Measurements from ENCODE around the gene WDR64. TPM values are rescaled to one million over a fixed set of nuclear protein-coding genes. Genes with fewer than 3 reads are reported as not detected.
A peak's percentile ranks its signal among the peaks of the same experiment; 100 is the strongest.

The WDR64 gene
- total RNA-seq, 1 donor from 2014 or later = not detected

DNA sequence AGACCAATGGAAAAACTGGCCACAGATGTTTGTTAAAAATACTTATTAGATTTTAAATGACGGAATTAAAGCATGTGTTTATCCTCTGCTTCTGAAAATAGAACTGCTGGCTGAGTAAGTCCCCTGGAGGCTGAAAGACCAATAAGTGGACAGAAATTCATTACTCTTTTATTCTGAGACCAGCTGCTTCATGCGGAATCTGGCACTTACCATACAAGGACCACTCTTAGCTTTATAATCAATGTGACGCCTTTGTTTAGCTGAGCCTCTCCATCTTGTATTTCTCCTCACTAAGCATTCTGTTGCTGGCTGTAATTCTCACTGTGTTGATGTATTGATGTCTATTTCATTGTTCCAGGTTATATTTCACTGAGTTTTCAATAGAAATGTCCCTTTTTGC lies 189.6 kb downstream of the WDR64 start:
- TF ChIP-seq, protein P1, sequence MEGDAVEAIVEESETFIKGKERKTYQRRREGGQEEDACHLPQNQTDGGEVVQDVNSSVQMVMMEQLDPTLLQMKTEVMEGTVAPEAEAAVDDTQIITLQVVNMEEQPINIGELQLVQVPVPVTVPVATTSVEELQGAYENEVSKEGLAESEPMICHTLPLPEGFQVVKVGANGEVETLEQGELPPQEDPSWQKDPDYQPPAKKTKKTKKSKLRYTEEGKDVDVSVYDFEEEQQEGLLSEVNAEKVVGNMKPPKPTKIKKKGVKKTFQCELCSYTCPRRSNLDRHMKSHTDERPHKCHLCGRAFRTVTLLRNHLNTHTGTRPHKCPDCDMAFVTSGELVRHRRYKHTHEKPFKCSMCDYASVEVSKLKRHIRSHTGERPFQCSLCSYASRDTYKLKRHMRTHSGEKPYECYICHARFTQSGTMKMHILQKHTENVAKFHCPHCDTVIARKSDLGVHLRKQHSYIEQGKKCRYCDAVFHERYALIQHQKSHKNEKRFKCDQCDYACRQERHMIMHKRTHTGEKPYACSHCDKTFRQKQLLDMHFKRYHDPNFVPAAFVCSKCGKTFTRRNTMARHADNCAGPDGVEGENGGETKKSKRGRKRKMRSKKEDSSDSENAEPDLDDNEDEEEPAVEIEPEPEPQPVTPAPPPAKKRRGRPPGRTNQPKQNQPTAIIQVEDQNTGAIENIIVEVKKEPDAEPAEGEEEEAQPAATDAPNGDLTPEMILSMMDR (IDR thresholded peaks at IDR 0.05; ENCODE audit: insufficient read depth, low read length, poor library complexity, severe bottlenecking) = no peak
- Histone ChIP-seq H3K4me3 (ENCODE audit: low read depth, low read length) (no peak overlapping the region), H3K27me3 (ENCODE audit: control insufficient read depth, insufficient read depth, low read length) (no peaks in the 10 kb centered on the region), H3K36me3 (ENCODE audit: control insufficient read depth, insufficient read depth, low read length) (no peaks in the 10 kb centered on the region)
- DNase-seq (ENCODE audit: low read depth) = no peak

- no peaks in the 10 kb centered on the region for H3K36me3 ChIP-seq (ENCODE audit: control insufficient read depth, insufficient read depth, low read length)
- no peaks in the 10 kb centered on the region for H3K27me3 ChIP-seq (ENCODE audit: control insufficient read depth, insufficient read depth, low read length)
- DNase-seq (ENCODE audit: low read depth) = no peak
- TF ChIP-seq, protein P1 (IDR thresholded peaks at IDR 0.05; ENCODE audit: insufficient read depth, low read length, poor library complexity, severe bottlenecking) = no peak
- no peak overlapping the region for H3K4me3 ChIP-seq (ENCODE audit: low read depth, low read length)
These were observed 190.5 kb downstream of the WDR64 start for GRCh38 chr1:241842565-241842964.

GRCh38 chr1:241844593-241844992 lies 192.5 kb downstream of the WDR64 start:
- DNase-seq (ENCODE audit: low read depth) = no peak
- Histone ChIP-seq H3K4me3 (ENCODE audit: low read depth, low read length) (no peak overlapping the region), H3K27me3 (ENCODE audit: control insufficient read depth, insufficient read depth, low read length) (no peaks in the 10 kb centered on the region), H3K36me3 (ENCODE audit: control insufficient read depth, insufficient read depth, low read length) (no peaks in the 10 kb centered on the region)
- TF ChIP-seq, protein P1 (IDR thresholded peaks at IDR 0.05; ENCODE audit: insufficient read depth, low read length, poor library complexity, severe bottlenecking) = no peak

DNA sequence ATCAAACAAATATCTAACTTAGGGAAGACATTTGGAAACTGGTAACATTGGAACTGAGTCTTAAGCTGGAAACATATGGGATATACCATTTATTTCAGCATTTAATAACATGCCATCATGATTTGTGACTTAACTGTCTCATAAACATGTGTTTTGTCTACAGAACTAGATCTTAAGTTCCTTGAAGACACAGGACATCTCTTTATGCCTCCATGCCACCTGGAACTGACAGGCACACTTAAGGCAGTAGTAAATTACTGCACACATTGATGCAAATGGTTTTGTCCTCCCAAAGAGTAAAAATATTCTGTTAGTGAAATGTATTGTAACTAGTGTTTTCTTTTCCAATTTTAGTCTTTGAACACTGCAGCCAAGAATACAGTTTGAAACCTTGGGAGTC lies 194.3 kb downstream of the WDR64 start:
- no peaks in the 10 kb centered on the region for H3K27me3 ChIP-seq (ENCODE audit: control insufficient read depth, insufficient read depth, low read length)
- TF ChIP-seq, protein P1 (IDR thresholded peaks at IDR 0.05; ENCODE audit: insufficient read depth, low read length, poor library complexity, severe bottlenecking) = no peak

DNA sequence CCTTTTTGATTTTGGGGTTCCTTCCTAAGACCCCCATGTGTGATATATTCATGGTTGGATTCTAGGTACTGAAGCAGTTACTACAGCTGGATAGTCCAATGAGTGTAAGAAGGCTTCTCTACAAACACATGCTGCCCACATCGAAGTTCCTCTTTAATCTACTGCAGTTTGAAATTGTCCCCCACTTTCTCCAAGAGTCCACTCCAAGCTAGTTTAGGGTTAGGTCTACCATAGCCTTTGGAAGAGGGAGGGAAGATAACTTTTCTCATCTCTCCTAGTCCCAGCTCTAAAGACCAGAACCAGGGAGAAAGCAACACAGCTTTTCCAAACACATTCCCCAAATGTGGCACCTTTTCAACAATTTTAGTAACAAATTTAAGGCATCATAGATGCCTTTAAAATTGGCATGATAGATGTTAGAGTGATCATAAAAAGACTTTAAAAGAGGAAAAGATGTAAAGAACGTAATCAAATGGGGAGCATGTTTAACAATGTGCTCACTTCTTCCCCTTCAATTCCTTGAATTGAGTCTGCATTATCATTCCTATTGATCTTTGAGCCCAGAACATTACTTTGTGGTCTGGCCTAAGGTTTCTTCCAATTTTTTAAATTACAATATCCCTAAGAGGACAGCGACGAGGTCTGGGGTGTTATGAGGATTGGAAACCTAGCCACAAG lies 194.9 kb downstream of the WDR64 start:
- TF ChIP-seq, protein P1 (IDR thresholded peaks at IDR 0.05; ENCODE audit: insufficient read depth, low read length, poor library complexity, severe bottlenecking) = no peak
- DNase-seq (ENCODE audit: low read depth) = no peak
- Histone ChIP-seq H3K4me3 (ENCODE audit: low read depth, low read length) (peak overlapping the region; percentile 86), H3K27me3 (ENCODE audit: control insufficient read depth, insufficient read depth, low read length) (no peaks in the 10 kb centered on the region), H3K36me3 (ENCODE audit: control insufficient read depth, insufficient read depth, low read length) (no peaks in the 10 kb centered on the region)

More for the DNA sequence above, 194.3 kb downstream of the WDR64 start:
- Histone ChIP-seq H3K36me3 (ENCODE audit: control insufficient read depth, insufficient read depth, low read length) (no peaks in the 10 kb centered on the region), H3K4me3 (ENCODE audit: low read depth, low read length) (no peak overlapping the region)
- no peak for DNase-seq (ENCODE audit: low read depth)

DNA sequence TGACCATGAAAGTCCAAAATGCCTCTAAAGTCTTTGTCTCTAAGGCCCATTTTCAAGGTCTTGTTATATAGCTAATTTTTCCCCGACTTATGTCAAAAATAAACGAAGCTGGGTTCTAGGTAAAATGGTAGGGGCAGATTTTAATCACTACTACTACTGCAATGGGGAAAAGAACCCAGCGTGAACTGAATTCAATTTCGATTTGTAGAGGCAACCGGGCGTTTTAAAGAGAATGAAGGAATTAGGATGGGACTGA lies 195.4 kb downstream of the WDR64 start:
- peak overlapping the region; percentile 86 for H3K4me3 ChIP-seq (ENCODE audit: low read depth, low read length)
- H3K36me3 ChIP-seq (ENCODE audit: control insufficient read depth, insufficient read depth, low read length) = no peaks in the 10 kb centered on the region
- TF ChIP-seq, protein P1 (IDR thresholded peaks at IDR 0.05; ENCODE audit: insufficient read depth, low read length, poor library complexity, severe bottlenecking) = no peak
- H3K27me3 ChIP-seq (ENCODE audit: control insufficient read depth, insufficient read depth, low read length) = no peaks in the 10 kb centered on the region
- DNase-seq (ENCODE audit: low read depth) = no peak
